HPDE6-E6E7 (cell line): Measurements from ENCODE around the gene ACTRT3.

Experiments used
- DNase-seq: peaks from one replicate; pipeline ENCODE4 v3.0.0; 2011; ENCODE audit warnings: missing footprints; ENCODE audit errors: extremely low spot score

ACTRT3 gene

GRCh38 chr3:169769287-169770181 lies at the start of gene ACTRT3:
ACTRT3 (minus strand) TSS chr3:169769561; CDS start chr3:169769520, 41 bp downstream.
- no peak for DNase-seq

DNA sequence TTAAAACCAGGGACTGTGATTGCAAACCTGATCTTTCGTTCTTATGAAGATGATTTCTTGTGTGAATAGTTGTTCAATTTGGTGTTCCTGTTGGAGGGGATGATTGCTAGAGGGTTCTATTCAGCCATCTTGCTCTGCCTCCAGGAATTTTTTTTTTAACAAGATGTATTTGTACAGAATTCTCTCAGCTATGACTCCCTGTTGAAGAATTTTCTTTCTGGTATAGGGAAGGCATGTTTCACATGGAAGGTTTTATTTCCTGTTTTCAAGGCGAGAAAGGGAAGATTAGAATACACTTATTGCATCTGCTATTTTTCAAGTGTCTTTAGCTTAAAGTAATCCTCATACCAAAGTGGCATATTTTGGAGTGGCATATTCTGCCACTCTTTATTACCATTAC lies 49.0 kb upstream of the ACTRT3 start:
- no peak for DNase-seq

- DNase-seq = no peak
These were observed 46.3 kb upstream of the ACTRT3 start for GRCh38 chr3:169815590-169816150.

DNA sequence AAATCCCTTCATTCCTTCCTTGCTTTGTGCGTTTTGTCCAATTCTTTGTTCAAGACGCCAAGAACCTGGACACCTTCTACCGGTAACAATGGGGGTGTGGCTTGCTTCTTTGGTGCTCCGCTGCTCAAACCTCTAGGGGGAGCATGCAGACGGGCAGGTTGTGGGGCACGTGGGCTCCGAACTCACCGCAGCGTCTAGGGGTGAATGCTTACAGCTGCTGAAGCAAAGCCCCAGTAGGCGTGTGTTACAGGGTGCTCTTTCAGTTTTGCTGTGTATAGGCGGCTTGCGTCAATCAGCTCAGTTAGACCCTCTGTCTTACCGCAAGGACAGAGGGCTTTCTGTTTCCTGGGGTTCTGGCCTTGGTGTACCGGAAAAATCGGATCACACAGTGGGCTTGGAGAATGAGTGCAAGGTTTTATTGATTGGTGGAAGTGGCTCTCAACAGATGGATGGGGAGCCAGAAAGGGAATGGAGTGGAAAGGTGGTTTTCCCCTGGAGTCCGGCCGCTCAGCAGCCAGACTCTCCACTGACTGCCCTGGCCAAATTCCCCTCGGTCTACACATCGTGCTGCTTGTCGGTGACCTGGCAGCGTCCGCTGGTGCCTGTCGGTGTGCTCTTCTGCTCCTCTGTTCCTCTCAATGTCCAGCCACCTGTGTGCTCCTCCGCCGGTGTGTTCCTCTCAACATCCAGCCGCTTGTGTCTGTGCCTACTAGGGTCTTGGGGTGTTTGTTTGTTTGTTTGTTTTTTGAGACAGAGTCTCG lies 44.6 kb upstream of the ACTRT3 start:
- DNase-seq = no peak

GRCh38 chr3:169813278-169813677 lies 43.9 kb upstream of the ACTRT3 start:
- DNase-seq = no peak

DNA sequence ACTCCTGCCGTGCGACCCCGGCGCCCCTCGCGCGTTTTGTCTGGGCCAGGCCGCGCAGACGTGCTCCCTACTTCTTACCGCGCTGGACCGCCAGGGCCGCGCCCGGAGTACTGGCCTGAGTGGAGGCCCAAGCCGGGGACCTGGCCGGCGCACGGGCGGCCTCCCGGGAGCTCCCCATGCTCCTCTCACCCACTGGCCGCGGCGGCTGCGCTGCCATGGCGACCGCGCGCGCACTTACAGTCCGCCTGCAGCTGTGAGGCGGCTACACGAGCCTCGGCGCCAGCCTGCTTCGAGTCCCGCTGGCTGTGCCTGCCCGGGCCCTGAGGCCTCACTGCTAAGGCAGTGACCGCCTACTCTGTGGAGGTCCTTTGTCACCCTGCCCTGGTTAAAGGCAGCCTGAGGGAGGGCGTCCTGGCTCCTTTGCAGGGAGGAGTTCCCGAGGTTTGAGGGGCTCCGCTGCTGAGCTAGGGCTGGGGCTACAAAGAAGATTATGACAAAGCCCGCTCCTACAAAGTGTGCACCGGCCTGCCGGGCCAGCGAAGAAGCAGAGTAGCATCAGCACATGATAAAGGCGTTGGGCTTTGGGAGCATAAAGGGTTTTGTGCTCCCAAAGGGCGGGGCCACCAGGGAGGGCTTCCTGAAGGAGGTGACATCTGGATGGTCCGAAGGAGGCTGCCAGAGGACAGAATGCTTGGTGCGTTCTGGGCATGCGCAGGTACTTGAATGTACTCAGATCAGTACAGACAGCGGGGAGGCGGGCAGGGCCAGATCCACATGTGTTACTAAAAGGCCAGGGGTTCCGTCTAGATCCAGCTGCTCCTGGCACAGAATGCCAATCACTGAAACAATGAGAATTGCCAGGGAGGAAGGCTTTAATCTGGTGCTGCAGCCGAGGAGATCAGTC lies 43.2 kb upstream of the ACTRT3 start, which contains the start of the genes LRRC34 and LRRIQ4:
Gene LRRC34, minus strand, starts transcription at position 573 of the 904 bp plus-strand sequence. Its CDS starts 356 bp downstream, at position 217.
Gene LRRIQ4, plus strand, starts transcription at position 539 of the 904 bp plus-strand sequence. CDS start 9,052 bp downstream, outside the sequence.
- no peak for DNase-seq

DNA sequence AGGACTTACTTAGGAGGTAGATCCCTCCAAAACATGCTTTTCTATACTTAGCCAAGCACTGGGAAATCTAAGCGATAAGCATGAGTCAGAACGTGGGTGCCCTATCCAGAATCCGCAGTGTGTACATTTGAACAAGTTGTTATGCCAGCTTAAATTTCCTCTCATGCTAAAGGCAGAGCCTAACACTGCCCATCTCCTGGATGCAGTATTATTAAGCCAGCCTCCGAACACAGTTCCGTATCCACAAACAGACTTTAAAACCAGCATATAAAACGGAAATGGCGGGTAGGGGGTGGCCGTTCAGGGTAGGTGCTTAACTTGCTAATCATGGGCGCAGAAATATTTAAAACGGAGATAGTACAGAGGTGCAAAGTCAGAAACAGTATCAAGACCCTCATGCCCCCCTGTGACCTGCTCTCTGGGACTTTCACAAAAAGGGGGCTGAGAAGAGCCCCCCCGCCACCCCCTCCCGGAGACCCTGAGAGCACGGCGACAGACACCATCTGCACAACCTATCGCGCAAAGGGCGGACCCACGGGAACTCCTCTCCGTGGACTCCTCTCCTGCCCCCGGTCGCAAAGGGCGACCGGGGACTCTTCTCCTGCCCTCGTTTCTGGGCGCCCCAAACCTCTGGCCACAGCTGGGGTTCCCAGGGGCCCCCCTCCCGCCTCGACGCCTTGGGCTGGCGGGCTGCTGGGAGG lies 42.4 kb upstream of the ACTRT3 start:
- DNase-seq = no peak

- no peak for DNase-seq
These were observed 40.0 kb upstream of the ACTRT3 start for GRCh38 chr3:169809230-169809795.

GRCh38 chr3:169804681-169805080 lies 35.3 kb upstream of the ACTRT3 start:
- no peak for DNase-seq

- DNase-seq = no peak
These were observed 23.0 kb upstream of the ACTRT3 start for GRCh38 chr3:169792359-169792758.

GRCh38 chr3:169790687-169791429 lies 21.5 kb upstream of the ACTRT3 start:
- DNase-seq = no peak

DNA sequence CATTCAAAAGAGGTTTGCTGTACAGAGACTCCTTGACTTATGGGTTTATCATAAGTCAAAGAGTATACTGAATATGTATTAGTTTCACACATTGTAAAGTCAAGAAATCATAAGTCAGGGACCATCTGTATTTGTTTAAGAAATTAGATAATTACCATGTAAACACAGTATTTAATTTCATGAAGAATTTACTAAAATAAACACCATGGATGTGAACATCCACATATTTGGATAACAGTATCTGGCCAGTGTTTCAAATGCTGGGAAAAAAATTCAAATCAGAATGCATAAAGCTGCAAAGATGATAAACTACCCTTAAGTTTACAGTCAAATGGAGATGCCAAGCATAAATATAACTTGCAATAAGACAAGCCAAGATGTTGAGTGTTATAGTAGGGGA lies 20.9 kb upstream of the ACTRT3 start:
- DNase-seq = no peak

DNA sequence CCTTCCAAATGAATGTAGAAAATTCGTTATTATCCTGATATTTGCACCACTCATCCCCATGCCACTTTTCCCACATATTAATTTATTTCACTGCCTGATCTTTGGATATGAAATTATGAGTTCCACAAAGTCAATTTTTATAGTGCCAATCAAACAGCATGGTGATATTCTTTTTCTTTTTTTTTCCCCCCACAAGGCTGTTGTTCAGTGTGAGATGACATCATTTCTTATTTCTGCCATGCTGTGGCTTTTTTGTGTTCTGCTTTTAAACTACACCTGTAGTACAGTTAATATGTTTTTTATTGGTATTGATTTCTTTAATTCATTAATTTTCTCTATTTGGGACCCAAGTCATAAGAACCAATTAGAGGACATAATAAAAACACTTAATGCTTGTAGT lies 18.4 kb upstream of the ACTRT3 start:
- DNase-seq = no peak

- no peak for DNase-seq
These were observed 17.8 kb upstream of the ACTRT3 start for GRCh38 chr3:169787120-169787519.

DNA sequence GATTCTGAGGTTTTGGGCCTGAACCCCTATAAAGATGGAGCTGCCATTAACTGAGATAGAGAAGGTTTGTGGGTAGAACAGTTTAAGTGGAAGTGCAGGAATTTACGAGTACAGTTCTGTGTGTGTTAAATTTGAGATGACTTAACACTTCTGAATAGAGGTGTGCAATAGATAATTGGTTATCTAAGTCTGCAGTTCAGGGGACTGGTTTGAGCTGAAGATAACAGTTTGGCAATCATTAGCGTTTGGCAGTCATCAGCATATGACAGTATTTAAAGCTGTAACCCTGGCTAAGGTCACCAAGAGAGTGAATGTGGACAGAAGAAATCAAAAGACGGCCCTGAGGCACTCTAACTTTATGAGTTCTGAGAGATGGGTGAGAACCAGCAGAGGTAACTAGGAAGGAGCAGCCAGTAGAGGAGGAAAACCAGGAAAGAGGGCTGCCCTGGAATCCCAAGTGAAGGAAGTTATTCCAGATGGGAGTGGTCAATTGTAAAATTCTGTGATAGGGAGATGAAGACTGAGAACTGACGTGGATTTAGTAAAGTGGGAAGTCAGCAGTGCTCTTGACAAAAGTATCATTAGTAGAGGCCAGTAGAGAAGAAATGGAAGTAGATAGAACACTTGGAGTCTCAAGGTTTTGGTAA lies 12.0 kb upstream of the ACTRT3 start:
- DNase-seq = no peak

GRCh38 chr3:169780742-169781141 lies 11.4 kb upstream of the ACTRT3 start:
- no peak for DNase-seq

DNA sequence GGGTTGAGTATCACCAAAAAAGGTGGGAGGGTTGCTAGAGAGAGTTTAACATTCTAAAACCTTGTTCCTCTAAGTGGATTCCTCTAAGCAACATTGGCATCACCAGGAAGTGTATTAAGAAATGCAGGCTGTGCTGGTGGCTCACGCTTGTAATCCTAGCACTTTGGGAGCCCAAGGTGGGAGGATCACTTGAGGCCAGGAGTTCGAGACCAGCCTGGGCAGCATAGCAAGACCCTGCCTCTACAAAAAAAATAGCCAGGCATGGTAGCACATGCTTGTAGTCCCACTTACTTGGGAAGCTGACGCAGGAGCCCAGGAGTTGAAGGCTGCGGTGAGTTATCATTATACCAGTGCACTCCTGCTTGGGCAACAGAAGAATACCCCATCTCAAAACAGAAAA lies 8.5 kb upstream of the ACTRT3 start:
- no peak for DNase-seq

DNA sequence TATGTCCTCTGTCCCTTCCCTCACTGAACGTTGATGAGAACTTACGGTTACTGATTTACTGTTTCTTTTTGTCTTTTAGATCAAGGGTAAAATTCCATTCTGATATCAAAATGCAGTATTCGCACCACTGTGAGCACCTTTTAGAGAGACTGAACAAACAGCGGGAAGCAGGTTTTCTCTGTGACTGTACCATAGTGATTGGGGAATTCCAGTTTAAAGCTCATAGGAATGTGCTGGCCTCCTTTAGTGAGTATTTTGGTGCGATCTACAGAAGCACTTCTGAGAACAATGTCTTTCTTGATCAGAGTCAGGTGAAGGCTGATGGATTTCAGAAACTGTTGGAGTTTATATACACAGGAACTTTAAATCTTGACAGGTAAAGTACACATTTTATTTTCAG lies 4.8 kb upstream of the ACTRT3 start:
- no peak for DNase-seq
